Epithelial cell of prostate (primary cell): ENCODE data around the gene EHBP1.

ENCODE experiments used
- DNase-seq: peaks from one replicate; pipeline ENCODE4 v3.0.0-alpha.2; 2011; ENCODE audit warnings: low read depth, low spot score
- H3K27ac ChIP-seq: fragments of 450-650 bp; 2 replicates; pipeline ENCODE4 v1.5.1; 2017; ENCODE audit warnings: mild to moderate bottlenecking

EHBP1 gene

DNA sequence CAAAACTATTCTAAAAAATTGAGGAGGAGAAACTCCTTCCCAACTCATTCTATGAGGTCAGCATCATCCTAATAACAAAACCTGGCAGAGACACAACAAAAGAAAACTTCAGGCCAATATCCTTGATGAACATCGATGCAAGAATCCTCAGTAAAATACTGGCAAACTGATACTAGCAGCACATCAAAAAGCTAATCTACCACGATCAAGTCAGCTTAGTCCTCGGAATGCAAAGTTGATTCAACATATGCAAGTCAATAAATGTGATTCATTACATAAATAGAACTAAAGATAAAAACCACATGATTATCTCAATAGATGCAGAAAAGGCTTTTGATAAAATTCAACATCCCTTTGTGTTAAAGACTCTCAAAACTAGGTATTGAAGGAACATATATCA, 63.1 kb downstream of the EHBP1 start:
- H3K27ac ChIP-seq = no peak overlapping the region
- no peak for DNase-seq

DNA sequence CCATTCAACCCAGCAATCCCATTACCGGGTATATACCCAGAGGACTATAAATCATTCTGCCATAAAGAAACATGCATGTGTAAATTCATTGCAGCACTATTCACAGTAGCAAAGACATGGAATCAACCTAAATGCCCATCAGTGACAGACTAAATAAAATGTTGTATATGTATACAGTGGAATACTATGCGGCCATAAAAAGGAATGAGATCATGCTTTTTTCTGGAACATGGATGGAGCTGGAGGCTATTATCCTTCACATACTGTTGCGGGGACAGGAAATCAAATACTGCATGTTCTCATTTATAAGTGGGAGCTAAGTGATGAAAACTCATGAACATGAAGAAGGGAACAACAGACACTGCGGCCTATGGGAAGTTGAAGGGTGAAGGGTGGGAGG, 65.1 kb downstream of the EHBP1 start:
- no peak overlapping the region for H3K27ac ChIP-seq
- DNase-seq = no peak

GRCh38 chr2:62774555-62775366, 69.2 kb downstream of the EHBP1 start:
- no peak for DNase-seq
- H3K27ac ChIP-seq = peak overlapping the region; percentile 62

- DNase-seq = no peak
- H3K27ac ChIP-seq = peak overlapping the region; percentile 62
Observed at GRCh38 chr2:62775367-62775668, 69.8 kb downstream of the EHBP1 start.

GRCh38 chr2:62783679-62784078, 78.2 kb downstream of the EHBP1 start:
- no peak for DNase-seq
- peak overlapping the region; percentile 78 for H3K27ac ChIP-seq

DNA sequence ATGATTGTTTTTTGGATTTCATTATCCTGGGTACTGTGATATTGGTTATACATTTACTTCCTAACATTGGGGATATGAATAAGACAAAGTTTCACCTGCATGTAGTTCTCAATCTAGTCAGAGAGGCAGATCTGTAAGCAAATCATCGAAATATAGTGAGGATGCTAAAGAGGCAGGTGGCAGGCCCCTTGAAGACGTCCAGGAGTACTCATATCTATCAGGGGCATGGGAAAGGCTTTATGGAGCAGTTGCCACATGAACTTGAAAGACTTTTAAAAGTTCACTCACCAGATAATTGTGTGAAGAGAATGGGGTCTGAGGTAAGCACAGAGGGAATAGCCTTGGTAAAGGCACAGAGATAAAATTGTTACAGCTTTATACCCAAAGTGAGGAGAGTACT, 78.8 kb downstream of the EHBP1 start:
- H3K27ac ChIP-seq = peak overlapping the region; percentile 78
- DNase-seq = no peak

DNA sequence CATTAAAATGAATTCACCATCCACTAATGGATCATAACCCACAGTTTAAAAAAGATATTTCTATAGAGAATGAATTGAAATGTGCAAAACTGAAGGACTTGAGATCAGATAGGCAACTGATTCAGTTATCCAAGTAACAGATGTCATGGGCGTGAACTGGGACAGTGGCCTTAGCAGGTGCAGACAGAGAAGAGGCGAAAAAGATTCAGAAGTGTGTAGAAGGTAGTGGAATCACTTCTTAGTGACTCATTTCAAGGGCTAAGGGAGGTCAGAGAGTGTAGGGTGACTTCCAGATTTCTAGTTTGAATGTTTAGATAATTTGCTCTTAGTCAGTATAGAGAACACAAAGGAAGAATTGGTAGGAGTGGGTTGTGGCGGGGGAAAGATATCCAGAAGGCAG, 79.7 kb downstream of the EHBP1 start:
- H3K27ac ChIP-seq = peak overlapping the region; percentile 78
- DNase-seq = no peak

GRCh38 chr2:62785810-62786597, 80.5 kb downstream of the EHBP1 start:
- DNase-seq = no peak

DNA sequence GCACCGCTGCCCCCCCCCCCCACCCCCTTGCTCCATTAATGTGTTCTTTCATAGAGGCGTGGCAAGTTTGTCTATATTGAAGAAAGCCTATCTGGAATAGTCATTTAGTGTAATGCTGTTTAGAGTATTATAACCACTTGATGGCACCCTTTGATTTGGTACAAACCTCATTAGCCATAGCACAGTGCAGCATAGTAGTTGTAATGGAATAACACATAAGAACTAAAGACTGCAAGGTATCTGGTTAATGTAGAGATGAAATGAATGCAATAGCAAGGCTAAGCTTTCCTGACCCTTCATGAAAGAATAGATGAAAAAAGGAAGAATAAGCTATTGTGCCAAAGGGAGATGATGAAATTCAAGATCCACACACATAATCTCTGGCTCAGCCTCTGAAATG, 81.9 kb downstream of the EHBP1 start:
- peak overlapping the region; percentile 78 for H3K27ac ChIP-seq
- no peak for DNase-seq

More at GRCh38 chr2:62785810-62786597, 80.5 kb downstream of the EHBP1 start:
- peak overlapping the region; percentile 78 for H3K27ac ChIP-seq

- no peak for DNase-seq
- H3K27ac ChIP-seq = no peak overlapping the region
Observed at GRCh38 chr2:62789518-62789917, 84.0 kb downstream of the EHBP1 start.

DNA sequence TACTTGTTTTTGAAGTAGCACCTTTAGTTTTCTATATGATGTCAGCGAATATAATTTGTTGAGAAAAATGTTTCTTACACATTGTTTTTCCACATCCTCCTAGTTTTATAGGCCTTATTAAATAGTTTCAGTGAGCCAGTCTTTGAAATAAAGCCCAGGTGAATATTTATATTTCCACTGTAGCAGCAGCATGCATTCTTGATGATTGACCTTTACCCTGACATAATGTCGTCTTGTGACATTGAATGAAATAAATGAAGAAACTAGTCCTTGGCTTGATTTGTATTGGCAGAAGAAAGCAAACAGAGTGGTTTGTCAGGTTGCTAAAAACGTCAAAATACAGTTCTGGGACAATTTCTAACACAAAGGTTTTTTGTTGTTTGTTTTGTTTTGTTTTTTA, 84.4 kb downstream of the EHBP1 start:
- no peak overlapping the region for H3K27ac ChIP-seq
- no peak for DNase-seq

GRCh38 chr2:62792408-62792807, 86.9 kb downstream of the EHBP1 start:
- no peak overlapping the region for H3K27ac ChIP-seq
- no peak for DNase-seq

- H3K27ac ChIP-seq = no peak overlapping the region
- no peak for DNase-seq
Observed at GRCh38 chr2:62793213-62793612, 87.7 kb downstream of the EHBP1 start.

GRCh38 chr2:62794791-62795190, 89.3 kb downstream of the EHBP1 start:
- no peak for DNase-seq

GRCh38 chr2:62795341-62795740, 89.8 kb downstream of the EHBP1 start:
- DNase-seq = no peak
- no peak overlapping the region for H3K27ac ChIP-seq

More at GRCh38 chr2:62794791-62795190, 89.3 kb downstream of the EHBP1 start:
- no peak overlapping the region for H3K27ac ChIP-seq

- no peak overlapping the region for H3K27ac ChIP-seq
- DNase-seq = no peak
Observed at GRCh38 chr2:62797107-62797506, 91.6 kb downstream of the EHBP1 start.

GRCh38 chr2:62800618-62801017, 95.1 kb downstream of the EHBP1 start:
- no peak overlapping the region for H3K27ac ChIP-seq
- DNase-seq = no peak

- DNase-seq = no peak
- H3K27ac ChIP-seq = no peak overlapping the region
Observed at GRCh38 chr2:62801110-62801509, 95.6 kb downstream of the EHBP1 start.

DNA sequence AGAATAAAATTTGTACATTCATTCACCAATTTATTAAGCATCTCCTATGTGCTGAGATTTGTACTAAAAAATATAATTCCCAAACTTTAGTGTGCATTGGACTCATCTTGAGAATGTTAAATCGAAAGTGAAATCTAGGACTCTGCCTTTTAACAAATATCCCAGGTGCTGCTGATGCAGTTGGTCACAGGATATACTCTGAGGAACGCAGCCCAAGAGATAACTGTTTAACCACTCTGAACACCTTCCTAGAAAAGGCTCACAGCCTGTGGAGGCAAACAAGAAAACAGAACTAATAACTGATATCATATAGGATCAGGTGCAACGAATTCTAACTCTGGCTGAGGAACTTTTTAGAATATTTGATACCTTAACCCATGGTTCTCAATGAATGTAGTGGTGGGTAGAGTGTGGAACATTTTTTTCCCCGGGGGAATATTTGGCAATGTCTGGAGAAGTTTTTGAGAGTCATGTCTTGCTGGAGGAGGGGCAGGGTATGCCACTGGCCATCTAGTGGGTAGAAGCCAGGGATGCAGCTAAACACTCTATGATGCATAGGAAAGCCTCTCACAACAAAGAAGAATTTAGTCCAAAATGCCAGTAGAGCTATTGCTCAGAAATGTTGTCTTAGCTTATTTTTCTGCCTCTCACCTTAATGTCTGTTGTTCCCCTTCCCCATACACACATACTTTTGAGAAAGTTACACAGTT, 96.5 kb downstream of the EHBP1 start:
- no peak overlapping the region for H3K27ac ChIP-seq
- no peak for DNase-seq

- DNase-seq = no peak
- no peak overlapping the region for H3K27ac ChIP-seq
Observed at GRCh38 chr2:62803961-62804360, 98.4 kb downstream of the EHBP1 start.

- no peak overlapping the region for H3K27ac ChIP-seq
- no peak for DNase-seq
Observed at GRCh38 chr2:62806231-62806630, 100.7 kb downstream of the EHBP1 start.
